Caki2 (cell line): Measurements from ENCODE around the gene PPARD. TPM values are rescaled to one million over a fixed set of nuclear protein-coding genes. Genes with fewer than 3 reads are reported as not detected.
A peak's percentile ranks its signal among the peaks of the same experiment; 100 is the strongest.

Source experiments
- DNase-seq: peaks from one replicate; pipeline ENCODE4 v3.0.0-alpha.2; 2015; ENCODE audit warnings: low read depth
- in situ Hi-C: cut with HindIII; loops from 2 replicates; pipeline ENCODE4 v1.10.0; 2016; ENCODE audit warnings: low sequenced_read_pairs, low pct_unique_long_range_greater_than_20kb, mixed read lengths
- total RNA-seq: library from RNA; depleted of rRNA; stranded (reverse); fragments of >200 nt; shearing (Covaris generic); gene quantifications from 2 replicates; pipeline ENCODE4 v1.2.3, GENCODE V29; 2014; ENCODE audit warnings: low replicate concordance

Gene PPARD
- total RNA-seq, 1 experiment from 2014 or later = 2.8 TPM

- in situ Hi-C loops = no loop called here
- no peak for DNase-seq
Measured at GRCh38 chr6:35443341-35444030, 101.1 kb downstream of the PPARD start.

GRCh38 chr6:35445691-35446090 is 103.3 kb downstream of the PPARD start:
- in situ Hi-C loops = no loop called here

GRCh38 chr6:35448191-35448590 is 105.8 kb downstream of the PPARD start:
- DNase-seq = no peak
- in situ Hi-C loops = no loop called here

More at GRCh38 chr6:35445691-35446090, 103.3 kb downstream of the PPARD start:
- no peak for DNase-seq

GRCh38 chr6:35449287-35449881 is 107.0 kb downstream of the PPARD start:
- peak; percentile 63 for DNase-seq
- in situ Hi-C loops = no loop called here

GRCh38 chr6:35451354-35452182 is 109.2 kb downstream of the PPARD start:
- in situ Hi-C loops = no loop called here
- DNase-seq = no peak

GRCh38 chr6:35452183-35453090 is 110.1 kb downstream of the PPARD start, which contains the start of gene FANCE:
TSS of gene FANCE (plus strand) at chr6:35452338. CDS start at chr6:35452546, 208 bp downstream.
- peak; percentile 92 for DNase-seq
- in situ Hi-C loops = no loop called here

GRCh38 chr6:35453236-35453635 is 110.9 kb downstream of the PPARD start:
- DNase-seq = no peak
- in situ Hi-C loops = no loop called here

- no peak for DNase-seq
- in situ Hi-C loops = no loop called here
Measured at GRCh38 chr6:35454391-35455110, 112.2 kb downstream of the PPARD start.

GRCh38 chr6:35457907-35458306 is 115.5 kb downstream of the PPARD start:
- no peak for DNase-seq
- in situ Hi-C loops = no loop called here

- in situ Hi-C loops = no loop called here
- DNase-seq = no peak
Measured at GRCh38 chr6:35461270-35461669, 118.9 kb downstream of the PPARD start.

GRCh38 chr6:35463292-35463691 is 120.9 kb downstream of the PPARD start:
- in situ Hi-C loops = no loop called here

GRCh38 chr6:35465646-35466045 is 123.3 kb downstream of the PPARD start:
- in situ Hi-C loops = no loop called here
- no peak for DNase-seq

More at GRCh38 chr6:35463292-35463691, 120.9 kb downstream of the PPARD start:
- no peak for DNase-seq

- peak; percentile 88 for DNase-seq
- in situ Hi-C loops = no loop called here
Measured at GRCh38 chr6:35468181-35468979, 126.0 kb downstream of the PPARD start, which contains the start of gene RPL10A. TSS of gene RPL10A (plus strand) at chr6:35468401. CDS start at chr6:35468435, 34 bp downstream.

- DNase-seq = no peak
- in situ Hi-C loops = no loop called here
Measured at GRCh38 chr6:35468980-35469750, 126.8 kb downstream of the PPARD start.

GRCh38 chr6:35469751-35470662 is 127.6 kb downstream of the PPARD start:
- DNase-seq = no peak
- in situ Hi-C loops = no loop called here
